H1 (cell line): ENCODE results near the gene ITPR3. TPM values are rescaled to one million over a fixed set of nuclear protein-coding genes. Genes with fewer than 3 reads are reported as not detected.

Source experiments
- CTCF ChIA-PET: fragments of 300-600 bp; sonication (Branson Sonifier 250); formaldehyde crosslinking; loops from one replicate; lab custom pipeline; 2021; ENCODE audit not compliant: partially characterized antibody; lab: Charles Lee
- POLR2A ChIA-PET: fragments of 300-600 bp; sonication (Branson Sonifier 250); formaldehyde crosslinking; loops from one replicate; lab custom pipeline; 2021; ENCODE audit warnings: inconsistent platforms; ENCODE audit not compliant: partially characterized antibody; lab: Charles Lee
- DNase-seq, 2 experiments: peaks; one replicate each; pipeline versions ENCODE4 v3.0.0 to v3.0.0-alpha.2; 2010 to 2022; ENCODE audit warnings: low spot score in 2 of 2, low read depth in 1 of 2, mixed read lengths in 1 of 2
- FAIRE-seq: peaks from 2 replicates; lab custom pipeline; 2011; peaks lifted over from hg19 to GRCh38; lab: Jason Lieb, UNC
- H2AFZ ChIP-seq: 2 replicates; pipeline ENCODE4 v1.8.1; 2012; ENCODE audit warnings: low read length, inconsistent platforms
- H2AK5ac ChIP-seq: 2 replicates; pipeline ENCODE4 v1.6.1; 2013; ENCODE audit warnings: low read depth, low read length
- H2BK120ac ChIP-seq: replicated peaks from 2 replicates; pipeline ENCODE3; 2013; ENCODE audit warnings: low read depth, low read length, inconsistent platforms
- H2BK12ac ChIP-seq: 2 replicates; pipeline ENCODE4 v1.6.1; 2013; ENCODE audit warnings: low read depth, low read length
- H2BK15ac ChIP-seq: 2 replicates; pipeline ENCODE4 v1.6.1; 2013; ENCODE audit warnings: low read length
- H2BK20ac ChIP-seq: 2 replicates; pipeline ENCODE4 v1.6.1; 2013; ENCODE audit warnings: low read length
- H2BK5ac ChIP-seq: 2 replicates; pipeline ENCODE4 v1.6.1; 2013; ENCODE audit warnings: low read depth, low read length
- H3K14ac ChIP-seq: 2 replicates; pipeline ENCODE4 v1.6.1; 2013; ENCODE audit warnings: inconsistent platforms; ENCODE audit not compliant: insufficient read length
- H3K18ac ChIP-seq: 2 replicates; pipeline ENCODE4 v1.6.1; 2013; ENCODE audit warnings: low read length; ENCODE audit errors: extremely low read depth
- H3K23ac ChIP-seq: 2 replicates; pipeline ENCODE4 v1.6.1; 2013; ENCODE audit warnings: inconsistent platforms; ENCODE audit not compliant: insufficient read length
- H3K23me2 ChIP-seq: 2 replicates; pipeline ENCODE4 v1.6.1; 2013; ENCODE audit warnings: low read depth, low read length
- H3K27ac ChIP-seq: 2 replicates; pipeline ENCODE4 v1.6.1; 2011; ENCODE audit warnings: low read depth, low read length, inconsistent platforms
- H3K27me3 ChIP-seq, 4 experiments: replicated peaks in 1 of 4; 1 replicate in 1 of 4; 2 replicates in 3 of 4; pipeline versions ENCODE4 v1.6.1 to v1.8.1; 2011 to 2013; ENCODE audit warnings: low read length in 3 of 4, mild to moderate bottlenecking in 3 of 4, inconsistent platforms in 2 of 4, mixed read lengths in 2 of 4, moderate library complexity in 1 of 4; ENCODE audit not compliant: control insufficient read depth in 3 of 4, insufficient read depth in 3 of 4; ENCODE audit errors: extremely low read depth in 1 of 4
- H3K36me3 ChIP-seq, 4 experiments: 2 replicates each; pipeline versions ENCODE4 v1.6.1 to v1.8.1; 2011 to 2013; ENCODE audit warnings: mild to moderate bottlenecking in 4 of 4, low read length in 3 of 4, moderate library complexity in 2 of 4, control low read depth in 1 of 4, inconsistent platforms in 1 of 4; ENCODE audit not compliant: insufficient read depth in 4 of 4, control insufficient read depth in 2 of 4
- H3K4ac ChIP-seq: replicated peaks from 2 replicates; pipeline ENCODE3; 2013; ENCODE audit warnings: low read length, low read depth, mixed read lengths, inconsistent platforms; ENCODE audit not compliant: insufficient read length
- H3K4me1 ChIP-seq, 4 experiments: replicated peaks in 1 of 4; 1 replicate in 1 of 4; 2 replicates in 3 of 4; pipeline versions ENCODE4 v1.6.1 to v1.8.1; 2011 to 2013; ENCODE audit warnings: low read length in 3 of 4, inconsistent platforms in 2 of 4, mixed read lengths in 1 of 4; ENCODE audit not compliant: insufficient read depth in 4 of 4, control insufficient read depth in 3 of 4
- H3K4me2 ChIP-seq, 2 experiments: 2 replicates each; pipeline versions ENCODE4 v1.6.1 to v1.8.1; 2011 to 2013; ENCODE audit warnings: low read depth in 2 of 2, low read length in 2 of 2, control low read depth in 1 of 2, inconsistent platforms in 1 of 2, mild to moderate bottlenecking in 1 of 2; ENCODE audit not compliant: insufficient read depth in 1 of 2
- H3K4me3 ChIP-seq, 4 experiments: fragments of 200-600, 300-600 bp in 1 of 4; sonication (generic), shearing (Covaris generic), sonication (Bioruptor Twin) in 1 of 4; 2 replicates each; pipeline versions ENCODE4 v1.5.1 to v1.8.1; 2011 to 2016; ENCODE audit warnings: low read length in 4 of 4, low read depth in 3 of 4, control low read depth in 2 of 4, inconsistent platforms in 2 of 4, mild to moderate bottlenecking in 2 of 4, mixed read lengths in 1 of 4, moderate library complexity in 1 of 4; ENCODE audit not compliant: insufficient read depth in 2 of 4; ENCODE audit errors: extremely low read depth in 1 of 4
- H3K56ac ChIP-seq: replicated peaks from 2 replicates; pipeline ENCODE3; 2013; ENCODE audit warnings: low read depth, mild to moderate bottlenecking, mixed read lengths, low read length, inconsistent platforms; ENCODE audit not compliant: insufficient read length
- H3K79me1 ChIP-seq: 2 replicates; pipeline ENCODE4 v1.6.1; 2013; ENCODE audit warnings: low read depth, low read length, control low read depth
- H3K79me2 ChIP-seq, 2 experiments: 2 replicates each; pipeline versions ENCODE4 v1.6.1 to v1.8.1; 2012 to 2013; ENCODE audit warnings: low read length in 2 of 2, mild to moderate bottlenecking in 2 of 2, inconsistent platforms in 1 of 2; ENCODE audit not compliant: insufficient read depth in 2 of 2, control insufficient read depth in 1 of 2
- H3K9ac ChIP-seq, 4 experiments: replicated peaks in 1 of 4; 1 replicate in 1 of 4; 2 replicates in 3 of 4; pipeline versions ENCODE4 v1.6.1 to v1.8.1; 2011 to 2013; ENCODE audit warnings: low read depth in 3 of 4, low read length in 3 of 4, control low read depth in 2 of 4, mild to moderate bottlenecking in 2 of 4, moderate library complexity in 2 of 4, inconsistent platforms in 1 of 4; ENCODE audit errors: extremely low read depth in 1 of 4
- H3K9me3 ChIP-seq, 2 experiments: 2 replicates each; pipeline versions ENCODE4 v1.6.1 to v1.8.1; 2012 to 2013; ENCODE audit warnings: mild to moderate bottlenecking in 2 of 2, moderate library complexity in 2 of 2, control low read depth in 1 of 2, inconsistent platforms in 1 of 2, low read depth in 1 of 2, low read length in 1 of 2, mixed read lengths in 1 of 2; ENCODE audit not compliant: insufficient read depth in 2 of 2
- H4K20me1 ChIP-seq, 2 experiments: replicated peaks in 1 of 2; 2 replicates each; pipeline versions ENCODE3 to v1.8.1; 2011 to 2013; ENCODE audit warnings: inconsistent platforms in 2 of 2, low read length in 2 of 2, mild to moderate bottlenecking in 1 of 2; ENCODE audit not compliant: insufficient read depth in 2 of 2, control insufficient read depth in 1 of 2
- H4K5ac ChIP-seq: 2 replicates; pipeline ENCODE4 v1.6.1; 2013; ENCODE audit warnings: low read length, low read depth, mixed read lengths, inconsistent platforms; ENCODE audit not compliant: insufficient read length
- H4K8ac ChIP-seq: 2 replicates; pipeline ENCODE4 v1.8.0; 2013; ENCODE audit warnings: mild to moderate bottlenecking, moderate library complexity, low read length, inconsistent platforms; ENCODE audit not compliant: insufficient read depth; ENCODE audit errors: extremely low read depth
- H4K91ac ChIP-seq: replicated peaks from 2 replicates; pipeline ENCODE3; 2013; ENCODE audit warnings: low read length, mixed read lengths, inconsistent platforms; ENCODE audit not compliant: insufficient read length
- ATF3 ChIP-seq: IDR thresholded peaks from 2 replicates; pipeline ENCODE4 v1.6.1; 2011; ENCODE audit warnings: low read depth, mild to moderate bottlenecking, low read length; ENCODE audit not compliant: insufficient read depth
- BCL11A ChIP-seq, 2 experiments: IDR thresholded peaks; one replicate each; pipeline ENCODE4 v1.6.1; 2011; ENCODE audit warnings: low read depth in 2 of 2, low read length in 2 of 2, mild to moderate bottlenecking in 2 of 2
- SIN3A ChIP-seq, 2 experiments: IDR thresholded peaks in 1 of 2; conservative IDR thresholded peaks in 1 of 2; 2 replicates each; pipeline ENCODE4 v1.6.1; 2011 to 2012; ENCODE audit warnings: low read length in 2 of 2, improper control_type of control experiment in 1 of 2, low read depth in 1 of 2, mild to moderate bottlenecking in 1 of 2
- SP1 ChIP-seq: IDR thresholded peaks from 2 replicates; pipeline ENCODE4 v1.6.1; 2011; ENCODE audit warnings: low read depth, low read length
- WGBS, 2 experiments: shearing (Covaris generic) in 1 of 2; methylation state at CpG; one replicate each; pipeline versions ENCODE4 v1.1.6 to v1.1.7; 2013 to 2015; ENCODE audit warnings: low lambda C conversion rate in 2 of 2, mixed read lengths in 2 of 2, inconsistent platforms in 1 of 2, low coverage in 1 of 2, missing lambda C conversion rate in 1 of 2; ENCODE audit not compliant: insufficient replicate concordance in 2 of 2, insufficient coverage in 1 of 2, insufficient read length in 1 of 2; ENCODE audit errors: extremely low coverage in 1 of 2, missing lambda C conversion rate in 1 of 2; 5-methylcytosine and 5-hydroxymethylcytosine counted together
- polyA plus RNA-seq, 7 experiments: library from polyadenylated mRNA; depleted of rRNA in 3 of 7; stranded (reverse) in 5 of 7; unstranded in 2 of 7; fragments of >200 nt in 5 of 7; fragments of 200-250 nt in 2 of 7; gene quantifications; 1 replicate in 5 of 7; 2 replicates in 1 of 7; 4 replicates in 1 of 7; pipeline versions ENCODE4 v1.2.1 to v1.2.3, GENCODE V29; 2011 to 2013; ENCODE audit warnings: missing spikeins in 2 of 7, mixed read lengths in 2 of 7
- total RNA-seq: library from RNA; stranded (reverse); fragmentation: NEBNext Ultra II Directional; extraction: Animal tissue kit (Norgen Biotek cat#: 25700); gene quantifications from 2 replicates; pipeline ENCODE4 v1.2.1, GENCODE V29; 2021

The ITPR3 gene
- total and polyA plus RNA-seq, 2 of the 8 experiments (the other 6 are each of a cell fraction or from before 2014, with no cell fraction given): 29.1 to 45.7 TPM

- no peak overlapping the region for H4K8ac ChIP-seq
- no peak overlapping the region for H3K4me3 ChIP-seq
- H4K20me1 ChIP-seq: peaks cover 13 to 15% of the 10 kb centered on the region in 2 experiments
- H4K91ac ChIP-seq: no peak overlapping the region
- no peak overlapping the region for H3K14ac ChIP-seq
- H3K79me2 ChIP-seq: no peaks in the 10 kb centered on the region
- no peak overlapping the region for H3K27ac ChIP-seq
- peaks cover 5% of the 10 kb centered on the region for H3K79me1 ChIP-seq
- POLR2A ChIA-PET: interaction anchor here (1.6 to 2.6 kb wide), 2 partner anchors 9 to 16 kb away, joined by 6 to 10 read pairs; no protein-coding TSS in a partner anchor
- no peak overlapping the region for H2BK5ac ChIP-seq
- H3K9me3 ChIP-seq: no peaks in the 10 kb centered on the region
- FAIRE-seq (no peak), DNase-seq (no peak)
- H4K5ac ChIP-seq: no peak overlapping the region
- H3K23ac ChIP-seq: no peak overlapping the region
- no peaks in the 10 kb centered on the region for H3K27me3 ChIP-seq
- no peak overlapping the region for H2BK15ac ChIP-seq
- no peak overlapping the region for H3K9ac ChIP-seq
- no peak overlapping the region for H3K56ac ChIP-seq
- peaks cover 0 to 5% (median 0%) of the 10 kb centered on the region in 4 experiments; a peak in 2 of 7 replicates for H3K4me1 ChIP-seq
- no peak overlapping the region for H2AFZ ChIP-seq
- H2BK12ac ChIP-seq: no peak overlapping the region
- CTCF ChIA-PET: interaction anchor here (0.8 to 4.1 kb wide), 22 partner anchors 8 to 283 kb away, joined by 3 to 47 read pairs (median 10); partner anchors contain the start of genes BAK1, ITPR3 and UQCC2
- H2BK20ac ChIP-seq: no peak overlapping the region
- H3K23me2 ChIP-seq: no peaks in the 10 kb centered on the region
- no peak overlapping the region for H2BK120ac ChIP-seq
- H2AK5ac ChIP-seq: no peak overlapping the region
- WGBS, 2 experiments: 90% methylated on average over 5 of the region's 5 CpGs; no CpG with 5 or more reads in 1 of the 2 experiments
- H3K4ac ChIP-seq: no peak overlapping the region
- no peak for TF ChIP-seq ATF3
- TF ChIP-seq SIN3A (conservative IDR thresholded peaks at IDR 0.05 in 1 of 2, IDR thresholded peaks at IDR 0.05 in 1 of 2; ENCODE audit: low read depth in 1 of 2, low read length in 2 of 2): no peak
- TF ChIP-seq SP1: no peak
- TF ChIP-seq BCL11A (IDR thresholded peaks at IDR 0.05; ENCODE audit: low read depth in 2 of 2, low read length in 2 of 2): no peak
- H3K36me3 ChIP-seq: peaks cover 22 to 54% (median 27%) of the 10 kb centered on the region in 4 experiments
- no peak overlapping the region for H3K4me2 ChIP-seq
- H3K18ac ChIP-seq: no peak overlapping the region
These were observed 78.6 kb downstream of the ITPR3 start for GRCh38 chr6:33699739-33700138.
